Measurements from ENCODE around the gene SCNN1B.
A peak's percentile ranks its signal among the peaks of the same experiment; 100 is the strongest.

Gene SCNN1B

GRCh38 chr16:23407436-23408127, 105.5 kb downstream of the SCNN1B start:
- no peak for DNase-seq (ENCODE audit: low read depth)

DNA sequence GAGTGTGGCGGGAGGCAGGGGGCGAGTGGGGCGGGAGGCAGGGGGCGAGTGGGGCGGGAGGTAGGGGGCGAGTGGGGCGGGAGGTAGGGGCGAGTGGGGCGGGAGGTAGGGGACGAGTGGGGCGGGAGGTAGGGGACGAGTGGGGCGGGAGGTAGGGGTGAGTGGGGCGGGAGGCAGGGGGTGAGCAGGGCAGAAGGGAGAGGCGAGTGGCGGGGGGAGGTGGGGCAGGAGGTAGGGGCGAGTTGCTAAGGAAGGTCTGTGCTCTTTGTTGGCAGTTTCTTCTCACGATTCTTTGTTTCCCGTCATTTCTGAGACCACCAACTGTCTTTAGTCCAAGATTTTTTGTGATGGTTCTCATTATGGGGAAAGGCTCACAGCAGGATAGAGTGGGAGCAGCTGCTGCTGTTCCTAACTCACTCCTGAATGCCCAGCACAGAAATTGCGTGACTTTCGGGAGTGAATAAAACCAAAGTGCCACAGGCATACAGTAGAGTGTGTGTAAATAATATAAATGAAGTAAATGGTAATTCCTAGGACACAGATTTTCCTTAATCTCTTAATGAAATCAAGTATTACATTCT, 106.2 kb downstream of the SCNN1B start:
- no peak for DNase-seq (ENCODE audit: low read depth)

- no peak for DNase-seq (ENCODE audit: low read depth)
Measured at GRCh38 chr16:23408823-23409298, 106.8 kb downstream of the SCNN1B start.

DNA sequence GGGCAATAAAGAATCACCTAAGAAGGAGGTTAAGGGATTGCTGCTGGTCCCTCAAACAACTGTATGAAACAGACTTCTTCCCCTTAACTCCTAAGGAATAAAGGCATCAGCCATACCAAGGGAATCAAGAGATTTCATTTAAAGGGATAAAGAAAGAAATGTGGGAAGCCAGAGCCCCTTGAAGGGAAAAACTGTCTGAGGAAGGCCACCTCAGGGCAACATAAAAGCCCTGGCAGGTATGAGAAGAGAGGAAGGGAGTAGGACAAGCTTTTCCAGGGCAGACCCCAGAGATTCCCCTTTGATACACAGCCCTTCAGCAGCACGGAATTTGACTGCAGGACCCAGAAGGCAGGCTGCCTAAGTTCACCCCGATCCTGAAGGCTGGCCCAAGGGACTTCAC, 107.4 kb downstream of the SCNN1B start:
- DNase-seq (ENCODE audit: low read depth) = no peak

GRCh38 chr16:23410176-23410575, 108.1 kb downstream of the SCNN1B start:
- DNase-seq (ENCODE audit: low read depth) = no peak

- DNase-seq (ENCODE audit: low read depth) = no peak
Measured at GRCh38 chr16:23414731-23415130, 112.6 kb downstream of the SCNN1B start.

GRCh38 chr16:23416816-23417215, 114.7 kb downstream of the SCNN1B start:
- no peak for DNase-seq (ENCODE audit: low read depth)

GRCh38 chr16:23420011-23420410, 117.9 kb downstream of the SCNN1B start:
- peak; percentile 35 for DNase-seq (ENCODE audit: low read depth)

DNA sequence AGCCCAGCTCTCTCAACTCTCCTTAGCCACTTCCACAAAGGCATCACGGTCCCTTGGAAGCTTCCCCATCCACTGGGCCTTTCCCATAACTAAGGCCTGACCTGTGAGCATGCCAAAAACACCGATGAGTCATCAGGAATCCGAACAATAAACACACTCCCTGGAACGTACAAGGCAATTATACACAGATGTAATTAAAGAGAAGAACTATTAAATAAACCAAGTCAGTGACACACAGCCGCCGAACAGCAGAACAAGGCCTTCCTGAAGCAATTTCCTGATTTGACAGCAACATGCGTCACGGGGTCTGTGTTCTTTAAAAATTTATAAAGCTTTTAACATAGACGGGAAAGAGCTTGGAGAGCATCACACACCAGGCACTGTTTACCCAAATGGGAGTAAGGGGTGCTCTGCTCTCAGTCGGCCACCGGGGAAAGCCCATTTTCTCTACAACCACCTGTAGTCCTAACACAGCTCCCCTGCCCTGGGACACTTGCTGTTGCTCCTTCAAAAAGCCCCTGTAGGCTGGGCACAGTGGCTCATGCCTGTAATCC, 121.5 kb downstream of the SCNN1B start:
- peak; percentile 81 for DNase-seq (ENCODE audit: low read depth)

GRCh38 chr16:23424292-23424958, 122.3 kb downstream of the SCNN1B start:
- DNase-seq (ENCODE audit: low read depth) = no peak

GRCh38 chr16:23428351-23428750, 126.2 kb downstream of the SCNN1B start:
- no peak for DNase-seq (ENCODE audit: low read depth)

All from non-pigmented ciliary epithelial cell (primary cell).